ENCODE measurements around the gene CLIC6. TPM values are rescaled to one million over a fixed set of nuclear protein-coding genes. Genes with fewer than 3 reads are reported as not detected.
A peak's percentile ranks its signal among the peaks of the same experiment; 100 is the strongest.
"Not testable (repeated sequence)": the region's sequence is repeated elsewhere in the genome, so short reads cannot be mapped to it uniquely, and the experiment has no call there.

Gene CLIC6
- total RNA-seq, 4 donors from 2014 or later: 3.9 to 23.9 (median 8.0) TPM

GRCh38 chr21:34715985-34716596 lies 47.3 kb downstream of the CLIC6 start:
- intact Hi-C loops (cut with DNase I): no loop called here
- Histone ChIP-seq H3K27ac (no peak overlapping the region), H3K27me3 (no peaks in the 10 kb centered on the region), H3K4me1 (no peaks in the 10 kb centered on the region), H3K4me3 (replicated peaks in 1 of 3) (no peak overlapping the region), H3K9me3 (no peaks in the 10 kb centered on the region), H3K36me3 (no peaks in the 10 kb centered on the region)
- WGBS, 2 donors: 87 to 90% methylated on average over 7 of the region's 7 CpGs
- no peak for DNase-seq
- no peak for TF ChIP-seq CTCF (IDR thresholded peaks at IDR 0.05)
- no peak for TF ChIP-seq POLR2A (IDR thresholded peaks at IDR 0.05)

GRCh38 chr21:34718529-34718928 lies 49.7 kb downstream of the CLIC6 start:
- 95 to 97% methylated on average over 3 of the region's 3 CpGs for WGBS, 2 donors

GRCh38 chr21:34722684-34723300 lies 54.0 kb downstream of the CLIC6 start:
- intact Hi-C loops (cut with DNase I): no loop called here
- Histone ChIP-seq H3K27ac (peak overlapping the region in 1 of 3 donors; percentile 62), H3K4me1 (peaks cover 7 to 30% of the 10 kb centered on the region in 2 donors), H3K9me3 (no peaks in the 10 kb centered on the region), H3K27me3 (no peaks in the 10 kb centered on the region), H3K4me3 (replicated peaks in 1 of 3) (no peak overlapping the region), H3K36me3 (no peaks in the 10 kb centered on the region)
- no peak for TF ChIP-seq POLR2A (IDR thresholded peaks at IDR 0.05)
- peak in 4 of 6 experiments; percentile 14 to 35 (median 26) for TF ChIP-seq CTCF (IDR thresholded peaks at IDR 0.05)
- 42 to 50% methylated on average over 7 of the region's 7 CpGs for WGBS, 2 donors
- no peak for DNase-seq

More at GRCh38 chr21:34718529-34718928, 49.7 kb downstream of the CLIC6 start:
- H3K9me3 ChIP-seq; intact Hi-C loops (cut with DNase I); H3K27me3 ChIP-seq; H3K4me3 ChIP-seq (replicated peaks in 1 of 3); H3K27ac ChIP-seq; DNase-seq; H3K36me3 ChIP-seq: not testable (repeated sequence)
- peaks cover 4 to 12% of the 10 kb centered on the region in 2 donors for H3K4me1 ChIP-seq

- H3K36me3 ChIP-seq: no peaks in the 10 kb centered on the region
- H3K27me3 ChIP-seq: no peaks in the 10 kb centered on the region
- intact Hi-C loops (cut with DNase I): no loop called here
- H3K27ac ChIP-seq: peak overlapping the region in 1 of 3 donors; percentile 62
- WGBS, 2 donors: 67 to 75% methylated on average over 2 of the region's 2 CpGs
- peaks cover 7 to 30% of the 10 kb centered on the region in 2 donors for H3K4me1 ChIP-seq
- TF ChIP-seq POLR2A (IDR thresholded peaks at IDR 0.05) (no peak), CTCF (IDR thresholded peaks at IDR 0.05) (no peak)
- no peaks in the 10 kb centered on the region for H3K9me3 ChIP-seq
- DNase-seq: no peak
- no peak overlapping the region for H3K4me3 ChIP-seq (replicated peaks in 1 of 3)
These were observed 55.5 kb downstream of the CLIC6 start for GRCh38 chr21:34724131-34724856.

- no peak overlapping the region for H3K4me3 ChIP-seq (replicated peaks in 1 of 3)
- intact Hi-C loops (cut with DNase I): no loop called here
- H3K27ac ChIP-seq: no peak overlapping the region
- peaks cover 7 to 30% of the 10 kb centered on the region in 2 donors for H3K4me1 ChIP-seq
- DNase-seq: no peak
- H3K36me3 ChIP-seq: no peaks in the 10 kb centered on the region
- TF ChIP-seq CTCF (IDR thresholded peaks at IDR 0.05) (no peak), POLR2A (IDR thresholded peaks at IDR 0.05) (no peak)
- no peaks in the 10 kb centered on the region for H3K27me3 ChIP-seq
- WGBS, 2 donors: 79 to 82% methylated on average over 4 of the region's 4 CpGs
- H3K9me3 ChIP-seq: no peaks in the 10 kb centered on the region
These were observed 56.0 kb downstream of the CLIC6 start for GRCh38 chr21:34724857-34725195.
